ENCODE measurements around the gene SCYGR4.

The SCYGR4 gene

GRCh38 chr2:227614246-227614645 is 3.1 kb upstream of the SCYGR4 start:
- no peak for DNase-seq (ENCODE audit: low read depth in 2 of 2)

GRCh38 chr2:227614740-227615139 is 2.6 kb upstream of the SCYGR4 start, which contains the start of gene SCYGR3:
Gene SCYGR3 (minus strand): TSS chr2:227614840. CDS start chr2:227614840, 0 bp downstream.
- DNase-seq (ENCODE audit: low read depth in 2 of 2) = no peak

DNA sequence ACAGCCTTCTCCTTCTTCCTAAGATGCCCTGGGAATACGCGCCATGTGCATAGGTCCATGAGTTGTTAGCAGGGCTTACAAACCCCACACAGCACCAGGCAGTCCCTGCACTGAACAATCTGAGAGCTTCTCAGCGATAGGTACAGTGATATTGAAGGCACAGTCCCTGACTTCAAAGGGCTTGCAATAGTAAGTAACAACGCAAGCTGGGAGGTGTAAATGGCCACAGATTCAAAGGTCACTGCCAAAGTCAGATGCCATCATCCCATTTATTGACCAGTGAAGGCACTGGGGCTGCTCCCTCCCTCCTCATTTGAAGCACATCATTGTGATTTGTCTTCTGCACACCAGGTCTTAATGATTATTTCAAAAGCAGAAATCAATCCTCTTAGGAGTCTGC is 2.1 kb upstream of the SCYGR4 start:
- no peak for DNase-seq (ENCODE audit: low read depth in 2 of 2)

DNA sequence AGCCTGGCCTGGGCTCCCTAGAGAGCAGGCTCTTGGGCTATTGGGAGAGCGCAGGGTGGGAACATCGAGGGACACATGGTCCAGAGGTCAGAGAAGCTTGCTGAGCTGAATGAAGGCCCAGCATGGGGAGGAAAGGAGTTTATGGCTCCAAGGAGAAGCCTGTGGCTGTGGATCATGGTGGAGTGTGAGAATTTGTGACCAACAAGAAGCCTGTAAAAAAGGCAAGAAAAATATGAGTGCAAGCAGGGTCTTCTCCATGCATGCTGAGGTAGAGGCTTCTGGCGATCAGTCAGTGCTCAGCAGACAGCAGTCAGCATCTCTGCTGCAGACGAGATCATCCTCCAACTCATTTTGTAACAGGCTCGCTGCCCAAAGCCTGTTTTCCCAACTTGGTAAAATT is 1.4 kb upstream of the SCYGR4 start:
- DNase-seq (ENCODE audit: low read depth in 2 of 2) = no peak

- DNase-seq (ENCODE audit: low read depth in 2 of 2) = no peak
These were observed 667 bp upstream of the SCYGR4 start for GRCh38 chr2:227616631-227617030.

DNA sequence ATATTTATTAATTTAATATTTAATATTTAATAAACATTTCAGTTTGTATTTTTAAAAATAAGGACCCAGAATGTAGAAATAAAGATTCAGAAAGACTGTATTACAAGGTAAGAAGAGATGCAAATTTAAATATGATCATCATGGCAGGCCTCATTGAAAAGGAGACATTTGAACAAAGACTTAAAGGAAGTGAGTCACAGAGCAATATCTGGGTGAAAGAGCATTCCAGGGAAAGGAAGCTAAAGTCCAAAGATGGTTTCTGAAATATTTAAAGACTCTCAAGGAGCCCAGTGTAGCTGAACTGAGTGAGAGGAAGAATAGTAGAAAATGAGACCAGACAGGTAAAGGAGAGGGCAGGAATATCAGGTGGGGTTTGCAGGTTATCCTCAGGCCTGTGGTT is 5.9 kb downstream of the SCYGR4 start:
- no peak for DNase-seq (ENCODE audit: low read depth in 2 of 2)

- no peak for DNase-seq (ENCODE audit: low read depth in 2 of 2)
These were observed 8.1 kb downstream of the SCYGR4 start for GRCh38 chr2:227625420-227625819.

DNA sequence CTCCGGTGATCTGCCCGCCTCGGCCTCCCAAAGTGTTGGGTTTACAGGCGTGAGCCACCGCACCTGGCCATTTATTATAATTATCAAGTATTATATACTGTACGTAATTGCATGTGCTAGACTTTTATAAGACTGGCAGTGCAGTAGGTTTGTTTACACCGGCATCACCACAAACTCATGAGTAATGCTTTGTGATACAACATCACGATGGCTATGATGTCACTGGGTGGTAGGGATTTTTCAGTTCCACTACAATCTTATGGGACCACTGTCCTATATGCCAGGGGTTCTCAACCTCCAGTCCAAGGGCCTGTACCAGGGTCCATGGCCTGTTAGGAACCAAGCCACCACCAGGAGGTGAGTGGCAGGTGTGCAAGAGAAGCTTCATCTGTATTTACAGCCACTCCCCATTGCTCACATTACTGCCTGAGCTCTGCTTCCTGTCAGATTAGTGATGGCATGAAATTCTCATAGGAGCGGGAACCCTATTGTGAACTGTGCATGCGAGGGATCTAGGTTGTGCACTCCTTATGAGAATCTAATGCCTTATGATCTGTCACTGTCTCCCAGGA is 9.4 kb downstream of the SCYGR4 start:
- DNase-seq (ENCODE audit: low read depth in 2 of 2) = no peak

DNA sequence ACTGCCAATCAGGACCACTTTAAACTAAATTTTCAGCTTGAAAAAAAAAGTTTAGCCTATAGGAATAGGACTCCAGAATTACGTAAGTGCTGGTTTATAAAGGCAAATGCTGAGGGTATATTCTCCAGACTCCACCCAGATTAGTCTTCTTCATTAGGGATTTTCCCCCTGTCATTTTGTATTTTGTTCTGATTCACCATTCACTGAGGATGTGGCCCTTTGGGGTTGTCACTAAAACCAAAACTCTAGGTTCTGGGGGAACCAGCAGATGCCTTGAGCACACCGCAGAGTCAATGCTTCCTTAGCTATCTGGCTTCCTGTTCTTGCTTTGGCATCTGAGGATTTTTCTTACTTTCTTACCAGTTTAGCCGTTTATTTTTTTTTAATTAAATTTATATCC is 10.5 kb downstream of the SCYGR4 start:
- DNase-seq (ENCODE audit: low read depth in 2 of 2) = no peak

DNA sequence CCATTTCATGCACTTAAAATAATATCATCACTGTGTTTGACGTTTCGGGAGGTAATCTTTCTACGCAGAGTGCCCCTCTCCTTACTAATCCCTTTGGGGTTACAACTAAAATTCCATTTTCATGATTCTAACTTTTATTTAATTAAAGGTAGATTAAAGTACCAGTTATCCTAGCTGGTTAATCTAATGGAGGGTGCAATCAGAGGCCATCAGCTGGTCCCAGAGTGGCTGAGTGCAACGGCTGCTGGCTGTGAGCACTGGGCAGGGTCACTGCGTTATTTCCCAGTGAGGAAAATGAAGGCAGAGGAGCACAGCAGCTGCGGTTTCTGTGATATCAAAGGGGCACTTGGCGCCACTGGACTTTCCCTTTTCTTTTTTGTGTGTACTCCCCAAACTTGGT is 12.1 kb downstream of the SCYGR4 start:
- DNase-seq (ENCODE audit: low read depth in 2 of 2) = no peak

GRCh38 chr2:227630322-227630721 is 13.0 kb downstream of the SCYGR4 start:
- no peak for DNase-seq (ENCODE audit: low read depth in 2 of 2)

GRCh38 chr2:227632827-227633226 is 15.5 kb downstream of the SCYGR4 start:
- DNase-seq (ENCODE audit: low read depth in 2 of 2) = no peak

DNA sequence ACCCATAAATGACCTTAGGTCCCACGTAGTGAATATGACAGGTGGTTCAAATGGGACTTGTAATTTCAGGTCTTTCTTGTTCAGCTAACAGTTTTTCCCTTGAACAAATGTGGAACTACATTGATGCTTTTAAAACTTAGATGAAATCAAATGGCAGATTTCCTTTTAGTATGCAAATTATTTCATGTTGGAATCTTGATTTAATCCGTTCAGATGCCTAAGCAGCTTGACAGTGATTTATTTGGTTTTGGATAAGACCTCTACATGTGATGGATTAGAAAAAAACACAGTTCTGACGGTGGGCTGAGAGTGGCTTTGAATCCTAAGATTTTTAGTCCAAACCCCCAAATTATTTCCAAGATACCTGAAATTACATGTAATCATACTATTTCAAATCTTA is 16.9 kb downstream of the SCYGR4 start:
- no peak for DNase-seq (ENCODE audit: low read depth in 2 of 2)

DNA sequence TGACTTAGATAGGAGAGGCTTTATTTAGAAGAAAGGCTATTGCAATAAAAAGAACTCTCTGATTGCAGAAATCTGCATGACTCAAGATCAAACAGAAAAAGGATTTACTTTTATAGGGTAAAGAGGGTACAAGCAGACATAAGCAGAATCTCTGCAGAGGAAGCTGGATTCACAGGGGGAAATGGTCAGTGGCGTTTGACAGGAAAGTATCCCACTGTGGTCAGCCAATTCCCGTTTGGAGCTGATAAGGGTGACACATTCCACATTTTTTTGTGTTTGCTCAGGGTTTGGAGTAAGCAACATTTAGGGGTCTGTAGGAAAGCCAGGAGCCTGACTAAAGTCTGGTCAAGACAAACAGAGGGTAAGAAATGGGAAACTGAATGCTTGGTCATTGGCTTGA is 25.4 kb downstream of the SCYGR4 start:
- DNase-seq (ENCODE audit: low read depth in 2 of 2) = no peak

- no peak for DNase-seq (ENCODE audit: low read depth in 2 of 2)
These were observed 26.8 kb downstream of the SCYGR4 start for GRCh38 chr2:227643990-227644551.

GRCh38 chr2:227653419-227653818 is 36.1 kb downstream of the SCYGR4 start:
- no peak for DNase-seq (ENCODE audit: low read depth in 2 of 2)

- DNase-seq (ENCODE audit: low read depth in 2 of 2) = no peak
These were observed 37.1 kb downstream of the SCYGR4 start for GRCh38 chr2:227654426-227654825.

DNA sequence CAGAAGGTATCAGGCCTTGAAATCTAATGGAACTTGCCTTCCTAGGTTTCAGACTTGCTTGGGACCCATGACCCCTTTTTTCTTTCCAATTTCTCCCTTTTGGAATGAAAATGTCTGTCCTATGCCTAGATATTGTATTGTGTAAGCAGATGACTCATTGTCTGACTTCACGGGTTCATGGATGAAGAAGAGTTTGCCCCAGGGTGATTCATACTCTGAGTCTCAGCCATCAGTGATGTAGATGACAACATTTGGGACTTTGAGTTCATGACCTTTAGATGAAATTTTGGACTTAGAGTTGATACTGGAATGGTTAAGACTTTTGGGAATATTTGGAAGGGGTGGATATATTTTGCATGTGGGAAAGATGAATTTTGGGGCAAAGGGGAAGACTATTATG is 38.2 kb downstream of the SCYGR4 start:
- no peak for DNase-seq (ENCODE audit: low read depth in 2 of 2)

DNA sequence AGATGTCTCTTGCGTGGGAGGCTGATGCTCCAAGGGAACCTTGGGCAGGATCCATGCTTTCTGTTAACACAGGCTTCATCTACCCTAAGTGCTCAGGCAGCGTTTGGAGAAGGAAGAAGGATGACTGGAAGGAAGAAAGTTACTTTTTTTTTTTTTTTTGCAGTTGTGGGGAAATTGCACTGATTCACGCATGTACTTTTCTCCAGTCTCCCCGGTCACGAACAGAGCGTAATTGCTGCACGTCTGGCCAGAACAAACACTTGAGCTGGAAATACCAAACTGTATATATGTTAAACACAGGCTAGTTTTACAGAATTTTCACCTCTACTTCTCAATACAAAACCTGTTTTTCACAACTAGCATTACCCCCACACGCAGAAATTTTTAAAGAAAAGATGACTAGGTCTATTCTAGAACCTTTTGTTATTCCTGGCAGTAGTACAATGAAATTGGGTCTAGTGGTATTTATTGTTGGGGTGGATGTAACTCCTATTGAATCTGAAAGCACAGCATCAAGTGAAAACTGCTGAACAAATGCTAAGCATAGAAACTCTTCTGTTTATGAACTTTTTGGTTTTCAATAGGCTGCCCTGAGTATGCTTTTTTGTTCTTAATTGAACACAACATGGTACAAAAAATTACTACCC is 40.0 kb downstream of the SCYGR4 start:
- DNase-seq (ENCODE audit: low read depth in 2 of 2) = no peak

GRCh38 chr2:227661025-227661649 is 43.8 kb downstream of the SCYGR4 start:
- DNase-seq (ENCODE audit: low read depth in 2 of 2) = no peak

GRCh38 chr2:227661827-227662226 is 44.5 kb downstream of the SCYGR4 start:
- no peak for DNase-seq (ENCODE audit: low read depth in 2 of 2)

DNA sequence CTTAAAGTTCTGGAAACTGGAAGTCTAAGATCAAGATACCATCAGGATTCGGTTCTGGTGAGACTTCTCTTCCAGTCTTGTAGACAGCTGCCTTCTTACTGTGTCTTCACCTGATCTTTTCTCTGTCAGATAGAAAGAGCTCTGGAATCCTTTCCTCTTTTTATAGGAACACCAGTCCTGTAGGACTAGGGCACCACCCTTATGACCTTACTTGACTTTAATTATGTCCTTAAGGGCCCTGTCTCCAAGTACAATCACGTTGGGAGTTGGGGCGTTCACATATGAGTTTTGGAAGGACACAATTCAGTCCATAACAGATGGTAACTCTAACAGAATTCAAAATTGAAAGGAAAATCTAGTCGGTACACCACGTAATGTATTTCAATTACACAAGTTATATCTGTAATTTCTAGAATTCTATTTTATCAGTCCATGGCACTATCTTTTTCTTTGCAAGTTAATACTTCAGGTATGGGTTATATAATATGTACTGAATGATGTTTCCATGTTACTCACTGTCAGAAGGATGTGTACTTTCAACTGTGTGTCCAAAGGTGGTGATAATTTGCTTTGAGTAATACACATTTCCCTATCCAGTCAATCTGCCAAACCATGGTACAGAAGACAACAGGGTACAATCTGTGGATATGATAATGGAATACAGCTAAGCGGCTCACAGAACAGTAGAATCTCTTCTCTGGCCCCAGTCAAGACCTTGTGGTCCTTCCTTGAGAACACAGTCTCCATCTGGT is 48.1 kb downstream of the SCYGR4 start:
- no peak for DNase-seq (ENCODE audit: low read depth in 2 of 2)

Measured in stimulated activated CD8-positive, alpha-beta memory T cell treated with anti-CD3 and anti-CD28 coated beads, Interleukin-7, amount 100 ng/mL, for 1 hour (primary cell).